Activated CD8-positive, alpha-beta T cell treated with anti-CD3 and anti-CD28 coated beads for 36 hours (primary cell): ENCODE results near the gene CTTN. TPM values are rescaled to one million over a fixed set of nuclear protein-coding genes. Genes with fewer than 3 reads are reported as not detected.
"Not testable (repeated sequence)": the region's sequence is repeated elsewhere in the genome, so short reads cannot be mapped to it uniquely, and the experiment has no call there.

Source experiments
- ATAC-seq: fragments of 200-7000 bp; cut with Tn5 transposase; one replicate; pipeline ENCODE4 v1.10.0; 2021; ENCODE audit warnings: mild to moderate bottlenecking, moderate library complexity
- CTCF ChIA-PET: fragments of 350-600 bp; sonication (Branson Sonifier 250); formaldehyde crosslinking; loops from one replicate; lab custom pipeline; 2021; ENCODE audit warnings: antibody characterized with exemption; lab: Charles Lee
- POLR2A ChIA-PET: fragments of 350-600 bp; sonication (Branson Sonifier 250); formaldehyde crosslinking; loops from one replicate; lab custom pipeline; 2021; ENCODE audit warnings: antibody characterized with exemption; lab: Charles Lee
- DNase-seq: peaks from one replicate; pipeline ENCODE4 v3.0.0-alpha.2; 2020
- H3K27ac Mint-ChIP-seq: one replicate; pipeline ENCODE4 v1.8.0; 2021; ENCODE audit warnings: mild to moderate bottlenecking, mixed read lengths
- H3K27me3 Mint-ChIP-seq: one replicate; pipeline ENCODE4 v1.8.0; 2021; ENCODE audit warnings: mixed read lengths
- H3K36me3 Mint-ChIP-seq: one replicate; pipeline ENCODE4 v1.8.0; 2021; ENCODE audit warnings: low read depth, mixed read lengths
- H3K4me1 Mint-ChIP-seq: one replicate; pipeline ENCODE4 v1.8.0; 2021; ENCODE audit warnings: low read depth, mixed read lengths
- H3K4me3 Mint-ChIP-seq: one replicate; pipeline ENCODE4 v1.8.0; 2021; ENCODE audit warnings: mild to moderate bottlenecking, moderate library complexity, mixed read lengths
- H3K9me3 Mint-ChIP-seq: one replicate; pipeline ENCODE4 v1.8.0; 2021; ENCODE audit warnings: mixed read lengths
- intact Hi-C: fragments of 100-400 bp; cut with micrococcal nuclease; formaldehyde crosslinking; loops from one replicate; pipeline ENCODE4 v1.10.0; 2022
- total RNA-seq, 2 experiments: library from RNA; stranded (reverse); gene quantifications; one replicate each; pipeline ENCODE4 v1.2.3, GENCODE V29; 2021
- TF ChIP-seq, protein P1 (sequence below): fragments of 200-600 bp; IDR thresholded peaks from one replicate; pipeline ENCODE4 v1.8.0; 2022; ENCODE audit warnings: antibody characterized with exemption, mild to moderate bottlenecking

CTTN gene
- total RNA-seq, 2 experiments from 2014 or later: 8.6 to 9.9 TPM

DNA sequence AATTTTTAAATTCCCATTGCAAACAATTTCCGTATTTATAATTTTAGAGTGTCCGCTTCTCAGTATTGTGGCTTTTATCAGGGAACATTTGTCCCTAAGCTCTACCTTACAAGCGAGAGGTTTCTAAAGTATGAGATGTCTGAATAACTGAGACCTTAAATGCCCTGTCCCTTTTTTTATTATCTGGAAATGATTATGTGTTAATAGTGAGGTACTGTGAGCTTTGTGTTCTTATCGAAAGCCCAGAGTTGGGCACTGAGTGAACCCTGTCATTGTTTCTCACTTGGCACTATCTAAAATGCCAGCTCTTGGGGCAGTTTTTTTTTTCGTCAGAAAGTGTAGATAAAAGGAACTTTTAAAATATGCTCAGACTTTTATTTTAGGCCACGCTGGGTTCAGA is 9.5 kb downstream of the CTTN start:
- Mint-ChIP-seq H3K9me3 (no peaks in the 10 kb centered on the region), H3K27ac (no peak overlapping the region), H3K36me3 (peaks cover 13% of the 10 kb centered on the region), H3K4me1 (peaks cover 2% of the 10 kb centered on the region), H3K27me3 (peaks cover 5% of the 10 kb centered on the region), H3K4me3 (no peak overlapping the region)
- DNase-seq (no peak), ATAC-seq (no peak)
- intact Hi-C loops: no loop called here
- CTCF ChIA-PET: no interaction called here
- TF ChIP-seq, protein P1, sequence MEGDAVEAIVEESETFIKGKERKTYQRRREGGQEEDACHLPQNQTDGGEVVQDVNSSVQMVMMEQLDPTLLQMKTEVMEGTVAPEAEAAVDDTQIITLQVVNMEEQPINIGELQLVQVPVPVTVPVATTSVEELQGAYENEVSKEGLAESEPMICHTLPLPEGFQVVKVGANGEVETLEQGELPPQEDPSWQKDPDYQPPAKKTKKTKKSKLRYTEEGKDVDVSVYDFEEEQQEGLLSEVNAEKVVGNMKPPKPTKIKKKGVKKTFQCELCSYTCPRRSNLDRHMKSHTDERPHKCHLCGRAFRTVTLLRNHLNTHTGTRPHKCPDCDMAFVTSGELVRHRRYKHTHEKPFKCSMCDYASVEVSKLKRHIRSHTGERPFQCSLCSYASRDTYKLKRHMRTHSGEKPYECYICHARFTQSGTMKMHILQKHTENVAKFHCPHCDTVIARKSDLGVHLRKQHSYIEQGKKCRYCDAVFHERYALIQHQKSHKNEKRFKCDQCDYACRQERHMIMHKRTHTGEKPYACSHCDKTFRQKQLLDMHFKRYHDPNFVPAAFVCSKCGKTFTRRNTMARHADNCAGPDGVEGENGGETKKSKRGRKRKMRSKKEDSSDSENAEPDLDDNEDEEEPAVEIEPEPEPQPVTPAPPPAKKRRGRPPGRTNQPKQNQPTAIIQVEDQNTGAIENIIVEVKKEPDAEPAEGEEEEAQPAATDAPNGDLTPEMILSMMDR: no peak
- POLR2A ChIA-PET: no interaction called here

DNA sequence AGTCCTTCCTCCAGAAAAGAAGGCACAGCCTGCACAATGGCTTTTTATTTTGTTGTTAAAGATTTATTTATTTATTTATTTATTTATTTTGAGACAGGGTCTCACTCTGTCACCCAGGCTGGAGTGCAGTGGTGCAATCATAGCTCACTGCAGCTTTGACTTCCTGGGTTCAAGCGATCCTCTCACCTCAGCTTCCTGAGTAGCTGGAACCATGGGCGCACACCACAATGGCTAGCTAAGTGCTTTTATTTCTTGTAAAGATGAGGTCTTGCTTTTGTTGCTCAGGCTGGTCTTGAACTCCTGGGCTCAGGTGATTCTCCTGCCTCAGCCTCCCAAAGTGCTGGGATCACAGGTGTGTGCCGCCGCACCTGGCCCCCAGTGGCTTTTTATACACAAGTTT is 10.0 kb downstream of the CTTN start:
- CTCF ChIA-PET, H3K4me1 Mint-ChIP-seq, intact Hi-C loops, H3K9me3 Mint-ChIP-seq, DNase-seq, POLR2A ChIA-PET, H3K4me3 Mint-ChIP-seq, H3K27me3 Mint-ChIP-seq, ATAC-seq, H3K27ac Mint-ChIP-seq: not testable (repeated sequence)
- H3K36me3 Mint-ChIP-seq: peaks cover 13% of the 10 kb centered on the region

DNA sequence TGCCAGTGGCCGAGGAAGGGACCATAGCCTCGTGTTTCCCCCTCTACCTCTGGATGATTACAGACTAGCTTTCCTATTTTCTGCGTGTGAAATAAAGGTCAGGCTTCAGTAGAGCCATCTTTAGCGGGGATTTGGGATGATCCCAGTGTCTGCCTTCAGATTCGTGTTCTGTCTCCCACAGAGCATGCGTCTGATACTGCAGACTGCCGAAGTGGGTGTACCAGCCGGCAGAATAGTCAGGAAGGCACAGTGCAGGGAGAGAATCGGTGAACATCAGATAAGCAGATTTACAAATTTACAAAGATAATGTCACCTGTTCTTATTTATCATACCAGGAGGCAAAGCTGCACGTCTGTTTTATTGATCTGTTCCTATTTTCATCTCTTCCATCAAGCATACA is 11.1 kb downstream of the CTTN start:
- no peak for DNase-seq
- peaks cover 3% of the 10 kb centered on the region for H3K27me3 Mint-ChIP-seq
- TF ChIP-seq, protein P1: no peak
- no peaks in the 10 kb centered on the region for H3K9me3 Mint-ChIP-seq
- CTCF ChIA-PET: no interaction called here
- peaks cover 15% of the 10 kb centered on the region for H3K36me3 Mint-ChIP-seq
- no peaks in the 10 kb centered on the region for H3K4me1 Mint-ChIP-seq
- no peak overlapping the region for H3K4me3 Mint-ChIP-seq
- intact Hi-C loops: no loop called here
- ATAC-seq: no peak
- POLR2A ChIA-PET: no interaction called here
- no peak overlapping the region for H3K27ac Mint-ChIP-seq

DNA sequence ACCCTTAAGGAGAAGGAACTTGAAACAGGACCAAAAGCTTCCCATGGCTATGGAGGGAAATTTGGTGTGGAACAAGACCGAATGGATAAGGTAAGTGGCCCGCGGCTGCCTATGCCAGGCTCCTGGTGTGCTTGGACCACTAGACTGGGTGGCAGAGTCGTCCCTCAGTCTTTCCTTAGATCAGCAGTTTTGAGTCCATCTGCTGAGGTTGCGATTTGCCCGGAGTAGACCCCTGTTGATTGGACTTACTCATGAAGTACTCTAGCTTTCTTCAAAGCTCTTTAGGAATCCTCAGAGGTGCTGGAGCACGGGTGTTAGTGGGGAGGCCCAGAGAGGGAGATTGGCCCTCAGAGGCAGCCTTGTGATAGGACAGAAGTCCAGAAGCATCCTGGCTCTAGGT is 11.5 kb downstream of the CTTN start:
- no peak overlapping the region for H3K4me3 Mint-ChIP-seq

DNA sequence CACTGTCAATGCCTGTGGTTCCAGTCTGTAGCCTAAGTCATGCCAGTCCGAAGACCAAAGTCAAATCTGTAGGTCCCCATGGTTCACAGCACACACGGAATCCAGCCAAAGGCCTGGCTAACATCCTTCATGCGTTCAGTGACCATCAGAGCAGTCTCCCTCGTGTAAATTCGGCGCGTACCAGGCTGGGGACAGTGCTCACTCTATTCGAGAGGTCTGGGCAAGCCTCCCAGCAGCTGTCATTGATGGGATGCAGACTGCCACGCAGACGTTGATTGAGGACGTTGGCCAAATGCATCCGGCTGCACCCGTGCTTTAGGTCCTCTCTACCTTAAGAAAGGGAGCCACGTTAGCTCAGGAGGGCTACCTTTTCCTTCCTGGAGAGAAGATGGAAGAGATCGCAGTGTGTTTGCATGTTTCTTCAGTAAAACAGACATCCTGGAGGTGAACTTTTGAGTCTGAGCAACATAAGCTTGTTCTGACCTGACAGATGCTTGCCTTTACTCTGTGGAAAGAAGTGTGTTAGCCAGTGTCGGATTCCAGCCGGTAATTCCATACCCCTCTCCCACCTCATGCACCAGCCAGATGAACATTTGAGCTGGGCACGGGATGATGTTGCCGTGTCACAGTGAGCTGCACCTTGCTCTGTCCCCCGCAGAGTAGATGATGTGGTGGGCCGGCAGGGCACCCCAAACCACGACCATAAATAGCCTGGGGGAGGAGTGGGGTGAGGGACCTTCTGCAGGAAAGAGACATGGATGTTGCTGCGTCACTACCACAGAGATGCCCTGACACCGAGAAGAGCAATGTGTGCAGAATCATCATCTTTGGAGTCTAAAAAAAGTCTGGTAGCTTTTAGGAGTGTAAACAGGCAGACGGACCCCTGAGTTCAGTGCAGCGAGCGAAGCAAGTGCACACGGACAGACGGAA is 12.2 kb downstream of the CTTN start:
- no peak overlapping the region for H3K27ac Mint-ChIP-seq
- no peaks in the 10 kb centered on the region for H3K9me3 Mint-ChIP-seq
- POLR2A ChIA-PET: interaction anchor here (0.8 to 1.0 kb wide), 2 partner anchors 13 to 27 kb away, joined by 3 to 4 read pairs; no protein-coding TSS in a partner anchor
- intact Hi-C loops: no loop called here
- H3K27me3 Mint-ChIP-seq: peaks cover 7% of the 10 kb centered on the region
- CTCF ChIA-PET: interaction anchor here (1.0 kb wide), 1 partner anchor 162 kb away, joined by 4 read pairs; no protein-coding TSS in a partner anchor
- TF ChIP-seq, protein P1: no peak
- peaks cover 6% of the 10 kb centered on the region for H3K4me1 Mint-ChIP-seq
- no peak overlapping the region for H3K4me3 Mint-ChIP-seq
- ATAC-seq (no peak), DNase-seq (no peak)
- peaks cover 24% of the 10 kb centered on the region for H3K36me3 Mint-ChIP-seq

More for the DNA sequence above, 11.5 kb downstream of the CTTN start:
- CTCF ChIA-PET: no interaction called here
- ATAC-seq: no peak
- Mint-ChIP-seq H3K9me3 (no peaks in the 10 kb centered on the region), H3K4me1 (no peaks in the 10 kb centered on the region), H3K27ac (no peak overlapping the region), H3K27me3 (peaks cover 5% of the 10 kb centered on the region), H3K36me3 (peaks cover 18% of the 10 kb centered on the region)
- no peak for DNase-seq
- TF ChIP-seq, protein P1: no peak
- POLR2A ChIA-PET: no interaction called here
- intact Hi-C loops: no loop called here
